H1 (cell line): Measurements from ENCODE around the gene GJB1. TPM values are rescaled to one million over a fixed set of nuclear protein-coding genes. Genes with fewer than 3 reads are reported as not detected.
"Not testable (repeated sequence)": the region's sequence is repeated elsewhere in the genome, so short reads cannot be mapped to it uniquely, and the experiment has no call there.

ENCODE experiments used
- CTCF ChIA-PET: fragments of 300-600 bp; sonication (Branson Sonifier 250); formaldehyde crosslinking; loops from one replicate; lab custom pipeline; 2021; ENCODE audit not compliant: partially characterized antibody; lab: Charles Lee
- POLR2A ChIA-PET: fragments of 300-600 bp; sonication (Branson Sonifier 250); formaldehyde crosslinking; loops from one replicate; lab custom pipeline; 2021; ENCODE audit warnings: inconsistent platforms; ENCODE audit not compliant: partially characterized antibody; lab: Charles Lee
- DNase-seq, 2 experiments: peaks; one replicate each; pipeline versions ENCODE4 v3.0.0 to v3.0.0-alpha.2; 2010 to 2022; ENCODE audit warnings: low spot score in 2 of 2, low read depth in 1 of 2, mixed read lengths in 1 of 2
- FAIRE-seq: peaks from 2 replicates; lab custom pipeline; 2011; peaks lifted over from hg19 to GRCh38; lab: Jason Lieb, UNC
- H2AFZ ChIP-seq: 2 replicates; pipeline ENCODE4 v1.8.1; 2012; ENCODE audit warnings: low read length, inconsistent platforms
- H2AK5ac ChIP-seq: 2 replicates; pipeline ENCODE4 v1.6.1; 2013; ENCODE audit warnings: low read depth, low read length
- H2BK120ac ChIP-seq: replicated peaks from 2 replicates; pipeline ENCODE3; 2013; ENCODE audit warnings: low read depth, low read length, inconsistent platforms
- H2BK12ac ChIP-seq: 2 replicates; pipeline ENCODE4 v1.6.1; 2013; ENCODE audit warnings: low read depth, low read length
- H2BK15ac ChIP-seq: 2 replicates; pipeline ENCODE4 v1.6.1; 2013; ENCODE audit warnings: low read length
- H2BK20ac ChIP-seq: 2 replicates; pipeline ENCODE4 v1.6.1; 2013; ENCODE audit warnings: low read length
- H2BK5ac ChIP-seq: 2 replicates; pipeline ENCODE4 v1.6.1; 2013; ENCODE audit warnings: low read depth, low read length
- H3K14ac ChIP-seq: 2 replicates; pipeline ENCODE4 v1.6.1; 2013; ENCODE audit warnings: inconsistent platforms; ENCODE audit not compliant: insufficient read length
- H3K18ac ChIP-seq: 2 replicates; pipeline ENCODE4 v1.6.1; 2013; ENCODE audit warnings: low read length; ENCODE audit errors: extremely low read depth
- H3K23ac ChIP-seq: 2 replicates; pipeline ENCODE4 v1.6.1; 2013; ENCODE audit warnings: inconsistent platforms; ENCODE audit not compliant: insufficient read length
- H3K23me2 ChIP-seq: 2 replicates; pipeline ENCODE4 v1.6.1; 2013; ENCODE audit warnings: low read depth, low read length
- H3K27ac ChIP-seq: 2 replicates; pipeline ENCODE4 v1.6.1; 2011; ENCODE audit warnings: low read depth, low read length, inconsistent platforms
- H3K27me3 ChIP-seq, 4 experiments: replicated peaks in 1 of 4; 1 replicate in 1 of 4; 2 replicates in 3 of 4; pipeline versions ENCODE4 v1.6.1 to v1.8.1; 2011 to 2013; ENCODE audit warnings: low read length in 3 of 4, mild to moderate bottlenecking in 3 of 4, inconsistent platforms in 2 of 4, mixed read lengths in 2 of 4, moderate library complexity in 1 of 4; ENCODE audit not compliant: control insufficient read depth in 3 of 4, insufficient read depth in 3 of 4; ENCODE audit errors: extremely low read depth in 1 of 4
- H3K36me3 ChIP-seq, 4 experiments: 2 replicates each; pipeline versions ENCODE4 v1.6.1 to v1.8.1; 2011 to 2013; ENCODE audit warnings: mild to moderate bottlenecking in 4 of 4, low read length in 3 of 4, moderate library complexity in 2 of 4, control low read depth in 1 of 4, inconsistent platforms in 1 of 4; ENCODE audit not compliant: insufficient read depth in 4 of 4, control insufficient read depth in 2 of 4
- H3K4ac ChIP-seq: replicated peaks from 2 replicates; pipeline ENCODE3; 2013; ENCODE audit warnings: low read length, low read depth, mixed read lengths, inconsistent platforms; ENCODE audit not compliant: insufficient read length
- H3K4me1 ChIP-seq, 4 experiments: replicated peaks in 1 of 4; 1 replicate in 1 of 4; 2 replicates in 3 of 4; pipeline versions ENCODE4 v1.6.1 to v1.8.1; 2011 to 2013; ENCODE audit warnings: low read length in 3 of 4, inconsistent platforms in 2 of 4, mixed read lengths in 1 of 4; ENCODE audit not compliant: insufficient read depth in 4 of 4, control insufficient read depth in 3 of 4
- H3K4me2 ChIP-seq, 2 experiments: 2 replicates each; pipeline versions ENCODE4 v1.6.1 to v1.8.1; 2011 to 2013; ENCODE audit warnings: low read depth in 2 of 2, low read length in 2 of 2, control low read depth in 1 of 2, inconsistent platforms in 1 of 2, mild to moderate bottlenecking in 1 of 2; ENCODE audit not compliant: insufficient read depth in 1 of 2
- H3K4me3 ChIP-seq, 4 experiments: fragments of 200-600, 300-600 bp in 1 of 4; sonication (generic), shearing (Covaris generic), sonication (Bioruptor Twin) in 1 of 4; 2 replicates each; pipeline versions ENCODE4 v1.5.1 to v1.8.1; 2011 to 2016; ENCODE audit warnings: low read length in 4 of 4, low read depth in 3 of 4, control low read depth in 2 of 4, inconsistent platforms in 2 of 4, mild to moderate bottlenecking in 2 of 4, mixed read lengths in 1 of 4, moderate library complexity in 1 of 4; ENCODE audit not compliant: insufficient read depth in 2 of 4; ENCODE audit errors: extremely low read depth in 1 of 4
- H3K56ac ChIP-seq: replicated peaks from 2 replicates; pipeline ENCODE3; 2013; ENCODE audit warnings: low read depth, mild to moderate bottlenecking, mixed read lengths, low read length, inconsistent platforms; ENCODE audit not compliant: insufficient read length
- H3K79me1 ChIP-seq: 2 replicates; pipeline ENCODE4 v1.6.1; 2013; ENCODE audit warnings: low read depth, low read length, control low read depth
- H3K79me2 ChIP-seq, 2 experiments: 2 replicates each; pipeline versions ENCODE4 v1.6.1 to v1.8.1; 2012 to 2013; ENCODE audit warnings: low read length in 2 of 2, mild to moderate bottlenecking in 2 of 2, inconsistent platforms in 1 of 2; ENCODE audit not compliant: insufficient read depth in 2 of 2, control insufficient read depth in 1 of 2
- H3K9ac ChIP-seq, 4 experiments: replicated peaks in 1 of 4; 1 replicate in 1 of 4; 2 replicates in 3 of 4; pipeline versions ENCODE4 v1.6.1 to v1.8.1; 2011 to 2013; ENCODE audit warnings: low read depth in 3 of 4, low read length in 3 of 4, control low read depth in 2 of 4, mild to moderate bottlenecking in 2 of 4, moderate library complexity in 2 of 4, inconsistent platforms in 1 of 4; ENCODE audit errors: extremely low read depth in 1 of 4
- H3K9me3 ChIP-seq, 2 experiments: 2 replicates each; pipeline versions ENCODE4 v1.6.1 to v1.8.1; 2012 to 2013; ENCODE audit warnings: mild to moderate bottlenecking in 2 of 2, moderate library complexity in 2 of 2, control low read depth in 1 of 2, inconsistent platforms in 1 of 2, low read depth in 1 of 2, low read length in 1 of 2, mixed read lengths in 1 of 2; ENCODE audit not compliant: insufficient read depth in 2 of 2
- H4K20me1 ChIP-seq, 2 experiments: replicated peaks in 1 of 2; 2 replicates each; pipeline versions ENCODE3 to v1.8.1; 2011 to 2013; ENCODE audit warnings: inconsistent platforms in 2 of 2, low read length in 2 of 2, mild to moderate bottlenecking in 1 of 2; ENCODE audit not compliant: insufficient read depth in 2 of 2, control insufficient read depth in 1 of 2
- H4K5ac ChIP-seq: 2 replicates; pipeline ENCODE4 v1.6.1; 2013; ENCODE audit warnings: low read length, low read depth, mixed read lengths, inconsistent platforms; ENCODE audit not compliant: insufficient read length
- H4K8ac ChIP-seq: 2 replicates; pipeline ENCODE4 v1.8.0; 2013; ENCODE audit warnings: mild to moderate bottlenecking, moderate library complexity, low read length, inconsistent platforms; ENCODE audit not compliant: insufficient read depth; ENCODE audit errors: extremely low read depth
- H4K91ac ChIP-seq: replicated peaks from 2 replicates; pipeline ENCODE3; 2013; ENCODE audit warnings: low read length, mixed read lengths, inconsistent platforms; ENCODE audit not compliant: insufficient read length
- CEBPB ChIP-seq: IDR thresholded peaks from 2 replicates; pipeline ENCODE4 v1.6.1; 2012; ENCODE audit warnings: low read depth, low read length
- polyA plus RNA-seq, 7 experiments: library from polyadenylated mRNA; depleted of rRNA in 3 of 7; stranded (reverse) in 5 of 7; unstranded in 2 of 7; fragments of >200 nt in 5 of 7; fragments of 200-250 nt in 2 of 7; gene quantifications; 1 replicate in 5 of 7; 2 replicates in 1 of 7; 4 replicates in 1 of 7; pipeline versions ENCODE4 v1.2.1 to v1.2.3, GENCODE V29; 2011 to 2013; ENCODE audit warnings: missing spikeins in 2 of 7, mixed read lengths in 2 of 7
- total RNA-seq: library from RNA; stranded (reverse); fragmentation: NEBNext Ultra II Directional; extraction: Animal tissue kit (Norgen Biotek cat#: 25700); gene quantifications from 2 replicates; pipeline ENCODE4 v1.2.1, GENCODE V29; 2021

Gene GJB1
- total and polyA plus RNA-seq, 2 of the 8 experiments (the other 6 are each of a cell fraction or from before 2014, with no cell fraction given) = 0.14 TPM; not detected in 1

DNA sequence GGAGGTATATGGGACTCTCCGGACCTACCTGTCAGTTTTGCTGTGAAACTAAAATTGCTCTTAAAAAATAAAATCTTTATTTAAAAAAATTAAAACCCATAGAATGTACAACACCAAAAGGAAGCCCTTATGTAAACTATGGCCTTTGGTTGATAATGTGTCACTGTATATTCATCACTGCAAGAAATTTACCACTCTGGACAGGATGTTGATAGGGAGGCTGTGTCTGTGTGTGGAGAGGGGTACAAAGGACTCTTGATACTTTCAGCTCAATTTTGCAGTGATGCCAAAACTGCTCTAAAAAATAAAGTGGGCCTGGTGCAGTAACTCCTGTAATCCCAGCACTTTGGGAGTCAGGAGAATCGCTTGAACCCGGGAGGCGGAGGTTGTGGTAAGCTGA, 33.8 kb downstream of the GJB1 start (continued):
- TF ChIP-seq CEBPB = no peak

GRCh38 chrX:71268624-71269023, 45.6 kb downstream of the GJB1 start:
- H4K8ac ChIP-seq, H3K4ac ChIP-seq, H2AK5ac ChIP-seq, POLR2A ChIA-PET, H3K79me1 ChIP-seq, H3K14ac ChIP-seq, H3K4me2 ChIP-seq, H2BK20ac ChIP-seq, H3K4me1 ChIP-seq, H3K4me3 ChIP-seq, H2BK15ac ChIP-seq, H2AFZ ChIP-seq, H4K91ac ChIP-seq, H3K79me2 ChIP-seq, H3K9me3 ChIP-seq, H2BK5ac ChIP-seq, H3K56ac ChIP-seq, H3K9ac ChIP-seq, H3K23me2 ChIP-seq, DNase-seq, H2BK12ac ChIP-seq, H3K27ac ChIP-seq, H2BK120ac ChIP-seq, CTCF ChIA-PET, H4K20me1 ChIP-seq, H3K27me3 ChIP-seq, H3K36me3 ChIP-seq, H3K18ac ChIP-seq, H3K23ac ChIP-seq, FAIRE-seq, H4K5ac ChIP-seq: not testable (repeated sequence)
